HG03520 (cell line): ENCODE measurements around the gene DGKG.

Source experiments
- ATAC-seq: cut with Tn5 transposase; IDR thresholded peaks from one replicate; pipeline ENCODE4 v1.9.1; 2021; ENCODE audit warnings: mild to moderate bottlenecking, moderate library complexity; ENCODE audit not compliant: unreplicated experiment

The DGKG gene

GRCh38 chr3:186247821-186248814 is 113.9 kb downstream of the DGKG start:
- ATAC-seq, result no peak

GRCh38 chr3:186246941-186247340 is 115.1 kb downstream of the DGKG start:
- no peak for ATAC-seq

GRCh38 chr3:186244016-186244415 is 118.0 kb downstream of the DGKG start:
- no peak for ATAC-seq

GRCh38 chr3:186241910-186242821 is 119.9 kb downstream of the DGKG start:
- peak; percentile 93 for ATAC-seq

GRCh38 chr3:186239321-186239720 is 122.7 kb downstream of the DGKG start:
- no peak for ATAC-seq

GRCh38 chr3:186237915-186238314 is 124.1 kb downstream of the DGKG start:
- no peak for ATAC-seq

GRCh38 chr3:186236357-186237020 is 125.5 kb downstream of the DGKG start:
- ATAC-seq, result no peak

GRCh38 chr3:186235554-186235953 is 126.5 kb downstream of the DGKG start:
- ATAC-seq, result peak; percentile 72

GRCh38 chr3:186234152-186234551 is 127.9 kb downstream of the DGKG start:
- no peak for ATAC-seq

GRCh38 chr3:186226482-186226881 is 135.6 kb downstream of the DGKG start:
- no peak for ATAC-seq

GRCh38 chr3:186225603-186226002 is 136.4 kb downstream of the DGKG start:
- ATAC-seq, result no peak

- ATAC-seq, result no peak
Observed at GRCh38 chr3:186224041-186224610, 137.9 kb downstream of the DGKG start.

GRCh38 chr3:186223476-186223875 is 138.6 kb downstream of the DGKG start:
- ATAC-seq, result no peak

GRCh38 chr3:186221760-186222378 is 140.2 kb downstream of the DGKG start:
- no peak for ATAC-seq

- ATAC-seq, result no peak
Observed at GRCh38 chr3:186220911-186221645, 141.0 kb downstream of the DGKG start.

- ATAC-seq, result no peak
Observed at GRCh38 chr3:186220365-186220764, 141.7 kb downstream of the DGKG start.

GRCh38 chr3:186219211-186219638 is 142.8 kb downstream of the DGKG start:
- ATAC-seq, result no peak

- ATAC-seq, result no peak
Observed at GRCh38 chr3:186218421-186218820, 143.6 kb downstream of the DGKG start.

- ATAC-seq, result peak; percentile 90
Observed at GRCh38 chr3:186217820-186218164, 144.2 kb downstream of the DGKG start.
